Measurements from ENCODE around the gene NGEF.

NGEF gene

DNA sequence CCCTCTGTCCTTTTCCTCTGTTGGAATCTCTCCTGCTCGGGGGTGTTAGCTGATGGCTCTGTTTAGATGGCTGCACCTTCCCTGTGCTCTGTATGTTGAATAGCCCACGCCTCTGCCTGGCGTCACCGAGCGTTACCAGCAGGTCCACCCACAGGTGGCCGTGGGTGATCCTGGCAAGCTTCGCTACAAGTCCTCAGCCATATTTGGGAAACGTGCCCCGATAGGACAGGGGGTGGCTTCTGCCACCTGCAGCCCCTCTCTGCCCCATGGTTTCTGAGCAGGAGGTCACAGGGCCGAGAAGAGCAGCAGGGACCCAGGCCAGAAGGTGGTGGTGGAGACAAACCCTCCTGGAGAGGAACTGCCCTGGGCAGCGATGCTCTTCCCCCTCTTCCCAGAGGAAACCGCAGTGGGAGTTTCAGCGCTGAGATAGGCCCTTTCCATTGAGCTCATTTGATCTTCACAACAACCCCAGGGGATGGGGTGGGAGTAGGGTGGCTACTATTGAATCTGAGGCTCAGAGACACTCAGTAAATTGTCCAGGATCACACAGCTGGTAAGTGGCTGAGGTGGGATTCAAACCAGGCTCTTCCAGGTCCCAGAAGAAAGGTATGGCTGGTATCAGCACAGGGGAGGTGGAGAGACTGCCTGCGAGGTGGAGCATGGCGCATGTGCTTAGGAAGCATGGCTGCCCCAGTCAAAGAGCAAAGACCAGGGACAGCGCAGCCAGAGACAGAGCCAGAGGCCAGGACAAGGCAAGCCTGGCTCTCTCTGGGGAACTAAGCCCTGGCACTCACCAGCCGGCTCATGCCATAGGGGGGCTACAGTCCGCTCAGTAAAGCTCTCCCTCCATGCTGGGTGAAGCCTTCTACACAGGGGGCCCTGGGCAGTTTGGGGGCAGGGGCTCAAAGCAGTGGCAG lies 15.0 kb downstream of the NGEF start:
- DNase-seq: no peak

DNA sequence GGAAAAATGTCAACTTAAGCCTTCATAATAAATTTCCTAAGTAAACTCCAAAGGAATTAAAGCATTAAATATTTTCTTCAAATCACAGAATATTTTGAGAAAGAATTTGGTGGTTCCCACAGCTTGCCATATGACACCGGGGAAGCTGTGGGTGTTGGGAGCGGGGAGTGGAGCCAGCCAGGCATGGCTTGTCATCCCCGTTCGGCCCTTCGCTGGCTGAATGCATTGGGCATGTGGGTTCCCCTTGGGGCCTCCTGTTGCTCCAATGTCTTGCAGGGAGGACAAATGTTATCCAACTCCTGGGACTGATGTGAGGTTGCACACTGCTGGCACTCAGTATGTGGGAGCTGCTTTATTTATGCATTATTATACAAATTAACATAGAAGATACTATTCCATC lies 18.6 kb downstream of the NGEF start:
- no peak for DNase-seq

DNA sequence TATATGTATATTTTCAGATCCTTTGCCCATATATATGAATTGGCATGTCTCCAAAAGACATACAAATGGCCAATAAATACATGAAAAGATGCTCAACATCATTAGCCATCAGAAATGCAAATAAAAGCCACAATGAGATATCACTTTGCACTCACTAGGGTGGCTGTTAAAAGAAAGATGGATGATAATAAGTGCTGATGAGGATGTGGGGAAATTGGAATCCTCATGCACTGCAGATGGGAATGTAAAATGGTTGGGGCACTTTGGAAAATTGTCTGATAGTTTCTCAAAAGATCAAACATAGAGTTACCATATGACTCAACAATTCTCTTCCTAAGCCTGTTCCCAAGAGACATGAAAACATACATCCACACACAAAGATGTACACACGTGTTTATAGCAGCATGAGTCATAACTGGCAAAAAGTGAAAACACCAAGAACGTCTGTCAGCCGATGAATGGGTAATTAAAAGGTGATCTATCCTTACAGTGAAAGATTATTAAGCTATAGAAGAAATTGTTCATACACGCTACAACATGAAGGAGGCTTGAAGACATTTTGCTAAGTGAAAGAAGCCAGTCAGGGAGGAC lies 19.7 kb downstream of the NGEF start:
- DNase-seq: no peak

DNA sequence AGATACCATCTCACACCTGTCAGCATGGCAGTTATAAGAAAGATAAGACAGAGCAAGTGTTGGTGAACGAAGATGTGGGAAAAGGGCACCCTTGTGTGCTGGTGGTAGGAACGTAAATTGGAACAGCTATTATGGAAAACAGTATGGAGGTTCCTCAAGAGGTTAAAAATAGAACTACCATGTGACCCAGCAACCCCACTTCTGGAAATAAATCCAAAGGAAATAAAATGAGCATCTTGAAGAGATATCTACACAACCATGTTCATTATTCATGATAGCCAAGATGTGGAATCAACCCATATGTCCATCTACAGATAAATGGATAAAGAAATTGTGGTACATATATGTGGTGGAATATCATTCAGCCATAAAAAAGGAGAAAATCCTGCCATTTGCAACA lies 26.9 kb downstream of the NGEF start:
- no peak for DNase-seq

DNA sequence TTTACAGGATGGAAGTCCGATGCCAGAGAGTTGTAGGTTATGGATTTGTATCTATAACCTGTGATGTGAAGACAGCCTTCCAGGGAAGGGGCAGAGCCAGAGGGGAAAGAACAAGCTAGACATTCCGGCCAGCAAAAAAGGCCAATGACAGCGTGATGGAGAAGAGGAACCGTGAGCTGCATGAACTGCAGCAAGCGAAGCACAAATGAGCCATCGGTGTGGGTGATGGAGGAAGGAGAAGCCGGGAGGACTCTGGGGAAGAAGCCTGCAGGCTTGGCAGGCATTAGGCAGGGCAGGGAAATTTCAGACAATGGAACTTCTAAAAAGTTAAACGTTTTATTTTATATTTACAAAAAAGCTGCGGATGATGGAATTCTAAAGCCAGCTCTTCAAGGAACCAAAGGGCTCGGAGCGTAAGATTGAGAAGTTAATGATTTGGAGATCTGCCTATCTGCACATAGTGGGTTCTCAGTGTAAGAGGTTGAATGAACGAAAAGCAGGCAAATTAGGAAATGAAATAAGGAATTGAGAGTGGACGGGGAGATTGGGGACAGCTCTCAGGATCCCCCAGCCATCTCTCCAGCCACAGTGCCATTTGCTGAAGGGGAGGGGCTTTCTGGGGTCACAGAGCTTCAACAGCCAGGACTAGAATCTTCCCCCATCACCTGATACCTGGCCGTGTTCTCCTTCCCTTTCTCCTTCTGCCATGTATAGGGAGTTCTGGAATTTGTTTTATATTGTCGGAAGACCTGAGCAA lies 28.4 kb downstream of the NGEF start:
- DNase-seq: no peak

DNA sequence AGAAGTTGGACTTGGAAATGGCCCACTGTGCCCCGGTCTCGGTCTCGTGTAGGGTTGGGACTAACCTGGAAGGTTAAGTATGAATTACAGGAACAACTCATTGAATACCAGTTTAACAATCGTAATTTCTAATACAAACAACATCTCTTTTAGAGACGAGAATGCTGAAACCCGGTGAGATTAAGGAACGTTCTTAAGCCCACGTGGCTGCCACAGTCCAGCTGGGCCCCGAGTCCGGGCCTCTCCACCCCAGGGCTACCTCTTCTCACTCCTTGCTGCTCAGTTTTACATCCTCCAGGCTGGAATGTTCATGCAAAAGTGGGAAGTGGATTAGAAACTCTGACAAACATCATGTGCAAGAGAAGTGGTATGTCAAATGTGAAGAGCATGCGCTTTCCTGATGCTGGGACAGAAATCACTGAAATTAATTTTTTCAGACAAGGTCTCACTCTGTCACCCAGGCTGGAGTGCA lies 29.4 kb downstream of the NGEF start:
- DNase-seq: no peak

DNA sequence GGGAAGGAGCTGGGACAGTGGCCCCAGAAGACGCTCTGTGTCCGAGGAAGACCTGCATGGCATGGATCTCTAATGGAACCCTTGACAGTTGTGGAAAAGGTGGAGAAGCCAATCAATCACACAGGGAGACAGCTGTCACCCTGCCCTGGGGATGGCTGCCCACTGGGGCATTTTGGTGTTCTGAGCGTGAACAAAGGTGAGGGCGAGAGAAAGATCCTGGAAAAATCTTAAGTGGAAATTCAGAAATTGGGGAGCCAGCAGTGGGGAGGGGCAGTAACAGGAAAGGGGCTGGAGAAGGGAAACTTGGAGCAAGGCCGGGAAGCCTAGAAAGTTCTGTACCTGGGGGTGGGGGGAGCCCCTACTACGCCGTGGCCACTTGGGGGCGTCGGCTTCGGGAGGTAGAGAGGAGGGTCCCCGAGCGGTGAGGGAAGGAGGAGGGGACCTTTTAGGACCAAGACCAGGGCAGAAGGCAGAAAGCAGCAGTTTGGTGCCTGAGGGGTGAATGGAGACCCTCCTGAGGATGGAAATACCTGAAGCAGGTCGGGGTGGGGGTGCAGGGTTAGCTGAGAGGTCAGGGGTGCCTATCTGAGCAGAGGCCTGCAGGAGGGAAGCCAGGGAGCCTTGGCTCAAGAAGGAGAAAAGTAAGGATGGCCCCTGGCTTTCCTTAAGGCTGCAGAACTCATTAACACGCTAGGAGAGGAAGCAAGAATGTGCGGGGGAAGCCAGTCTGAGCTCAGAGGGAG lies 30.0 kb downstream of the NGEF start:
- DNase-seq: no peak

DNA sequence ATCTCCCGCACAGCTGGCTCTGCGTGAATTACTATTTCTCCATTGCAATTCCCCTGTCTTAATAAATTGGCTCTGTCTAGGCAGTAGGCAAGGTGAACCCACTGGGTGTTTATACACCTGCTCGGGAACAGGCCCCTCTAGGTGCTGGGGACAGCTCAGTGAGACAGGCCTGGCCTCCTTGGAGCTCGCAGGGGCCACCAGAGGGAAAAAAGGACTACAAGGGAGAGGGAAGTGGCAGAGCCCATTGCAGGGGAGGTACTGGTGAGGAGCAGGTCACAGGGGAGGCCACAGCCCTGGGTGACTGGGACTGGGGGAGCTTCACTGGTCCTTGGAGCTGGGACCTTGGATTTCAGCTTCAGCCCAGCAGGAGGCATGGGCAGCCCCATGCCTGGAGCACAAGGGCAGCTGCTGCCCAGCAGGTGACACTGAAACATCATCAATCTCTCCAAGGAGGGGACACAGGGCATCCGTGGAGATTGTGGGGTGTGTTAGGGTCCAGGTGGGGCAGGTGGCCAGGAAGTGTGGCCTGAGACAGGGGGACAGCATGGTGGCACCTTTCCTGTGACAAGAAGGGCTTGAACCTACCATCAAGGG lies 31.2 kb downstream of the NGEF start:
- no peak for DNase-seq

DNA sequence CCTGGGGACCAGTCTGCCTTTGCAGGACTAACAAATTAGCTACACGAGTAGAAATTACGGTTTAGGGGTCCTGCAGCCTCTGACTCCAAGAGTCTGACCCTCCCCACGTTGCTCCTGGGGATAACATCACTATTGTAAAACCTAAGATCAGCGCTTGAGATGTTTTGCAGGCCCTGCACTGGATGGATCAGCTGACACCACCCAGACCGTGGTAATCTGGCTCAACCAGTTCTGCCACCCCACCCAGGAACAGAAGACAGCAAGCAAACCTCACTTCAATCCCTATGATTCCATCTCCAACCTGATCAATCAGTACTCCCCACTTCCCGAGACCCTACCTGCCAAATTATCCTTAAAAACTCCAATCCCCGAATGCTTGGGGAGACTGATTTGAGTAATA lies 31.7 kb downstream of the NGEF start:
- DNase-seq: no peak

DNA sequence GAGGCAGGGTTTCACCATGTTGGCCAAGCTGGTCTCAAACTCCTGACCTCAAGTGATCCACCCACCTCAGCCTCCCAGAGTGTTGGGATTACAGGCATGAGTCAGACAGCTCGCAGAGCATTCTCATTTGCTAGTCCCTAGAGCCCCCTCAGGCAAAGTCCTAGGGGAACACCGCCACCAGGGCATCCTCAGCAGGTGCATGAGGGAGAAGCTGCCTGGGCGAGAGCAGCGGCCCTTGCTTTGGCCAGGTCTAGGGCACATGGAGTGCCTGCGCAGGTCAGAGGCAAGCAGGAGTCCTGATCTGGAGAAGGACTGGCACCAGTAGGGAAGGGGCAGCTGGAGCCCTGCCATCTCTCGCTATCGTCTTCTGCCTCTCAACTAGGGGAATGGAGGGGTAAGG lies 32.4 kb downstream of the NGEF start:
- no peak for DNase-seq

DNA sequence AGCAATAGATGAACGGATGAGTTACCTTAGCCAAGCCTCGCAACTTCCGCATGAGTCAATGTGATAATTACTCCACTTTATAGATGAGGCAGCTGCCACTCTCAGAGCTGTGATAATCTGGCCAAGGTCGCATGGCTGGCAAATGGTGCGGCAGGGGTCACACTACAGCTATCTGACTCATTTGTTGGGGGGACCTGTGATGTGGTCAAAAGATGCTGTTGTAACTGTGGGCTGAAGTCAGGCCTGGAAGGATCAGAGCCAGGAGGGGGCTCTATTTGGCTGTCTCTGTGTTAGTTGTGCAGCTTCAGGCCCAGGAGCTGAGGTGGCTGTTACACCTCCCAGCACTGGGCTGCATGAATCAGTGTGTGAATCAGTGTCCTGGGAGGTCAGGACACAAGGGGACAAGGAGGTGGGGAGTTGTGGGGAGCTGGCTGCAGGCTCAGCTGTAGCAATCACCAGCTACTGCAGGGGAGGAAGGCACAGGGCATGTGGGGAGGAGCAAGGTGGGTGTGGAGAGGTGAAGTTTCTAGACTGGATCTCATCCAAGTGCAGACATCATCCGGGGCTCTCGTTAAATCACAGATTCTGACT lies 33.1 kb downstream of the NGEF start:
- DNase-seq: no peak

DNA sequence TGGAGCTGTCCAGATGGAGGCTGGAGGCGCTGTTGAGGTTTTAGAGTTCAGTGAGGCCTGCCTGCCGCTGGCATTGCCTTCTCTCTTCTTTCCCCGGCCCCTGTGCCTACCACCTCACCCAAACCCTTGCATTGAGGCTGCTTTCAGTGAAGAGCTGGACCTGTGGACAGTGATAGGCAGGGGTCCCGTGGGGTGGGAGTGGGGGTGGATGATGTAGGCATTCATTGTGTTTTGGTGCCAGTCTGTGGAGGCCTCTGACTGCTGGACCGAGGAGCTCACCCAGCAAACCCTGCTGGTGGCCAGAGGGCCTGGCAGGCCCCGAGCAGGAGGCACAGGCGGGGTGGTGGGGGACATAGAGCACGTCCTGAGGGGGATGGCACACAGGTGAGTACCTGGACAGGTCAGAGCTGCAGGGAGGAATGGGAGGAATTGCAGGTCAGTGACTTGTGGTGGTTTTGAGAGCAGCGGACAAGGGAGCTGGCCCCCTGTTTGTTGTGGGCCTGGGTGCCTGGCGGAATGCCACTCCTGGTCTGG lies 35.6 kb downstream of the NGEF start:
- DNase-seq: no peak

DNA sequence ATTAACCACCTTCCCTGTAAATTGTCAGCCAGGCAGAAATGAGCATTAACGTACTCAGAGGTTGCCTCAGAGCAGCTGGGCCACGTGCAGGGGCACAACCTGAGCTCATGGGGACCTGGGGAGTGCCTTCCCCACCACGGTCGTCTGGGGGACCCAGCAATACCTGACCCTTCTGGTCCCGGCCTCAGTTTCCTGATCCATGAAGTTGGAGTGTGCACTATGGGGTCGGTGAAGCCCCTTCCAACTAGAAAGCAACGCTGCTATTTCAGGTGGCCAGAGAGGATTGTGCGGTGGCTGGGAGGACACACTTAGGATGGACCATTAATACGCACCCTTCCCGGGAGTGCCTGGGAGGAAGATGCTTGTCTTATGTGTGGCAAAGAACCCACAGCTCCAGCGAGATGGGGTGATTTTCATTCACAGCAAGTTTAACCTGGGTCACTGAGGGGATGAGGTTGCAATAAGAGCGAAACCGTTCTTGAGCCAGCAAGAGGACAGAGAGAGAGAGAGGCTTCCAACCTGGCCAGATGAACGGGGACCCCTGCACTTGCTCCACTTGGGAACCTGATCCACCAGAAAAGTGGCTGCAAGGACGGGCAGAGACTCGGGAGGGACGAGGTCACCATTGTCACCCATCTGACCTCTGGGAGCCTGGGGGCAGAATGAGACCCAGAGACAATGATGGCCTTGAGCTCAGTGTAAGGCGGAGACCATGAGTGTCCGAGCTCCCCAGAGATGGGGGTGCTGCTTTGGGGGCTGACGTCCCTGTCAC lies 36.2 kb downstream of the NGEF start:
- no peak for DNase-seq

DNA sequence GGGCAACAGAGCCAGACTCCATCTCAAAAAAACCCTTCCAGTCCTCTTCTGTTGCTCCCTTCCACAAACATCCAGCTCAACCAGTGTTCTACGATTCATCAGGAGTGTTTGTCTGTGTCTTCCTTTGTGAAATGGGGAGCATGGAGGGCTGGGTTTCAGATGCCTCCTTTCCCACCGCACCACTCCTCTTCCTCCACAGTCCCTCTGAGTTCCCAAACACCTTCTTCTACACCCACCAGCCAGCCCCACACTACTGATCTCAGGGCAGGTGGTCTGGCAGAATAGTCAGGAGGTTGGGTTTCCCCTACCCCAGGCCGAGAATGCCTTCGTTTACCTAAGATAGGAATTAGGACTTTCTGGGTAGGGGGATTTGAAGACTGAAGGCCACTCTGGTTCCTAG lies 36.9 kb downstream of the NGEF start:
- DNase-seq: no peak

DNA sequence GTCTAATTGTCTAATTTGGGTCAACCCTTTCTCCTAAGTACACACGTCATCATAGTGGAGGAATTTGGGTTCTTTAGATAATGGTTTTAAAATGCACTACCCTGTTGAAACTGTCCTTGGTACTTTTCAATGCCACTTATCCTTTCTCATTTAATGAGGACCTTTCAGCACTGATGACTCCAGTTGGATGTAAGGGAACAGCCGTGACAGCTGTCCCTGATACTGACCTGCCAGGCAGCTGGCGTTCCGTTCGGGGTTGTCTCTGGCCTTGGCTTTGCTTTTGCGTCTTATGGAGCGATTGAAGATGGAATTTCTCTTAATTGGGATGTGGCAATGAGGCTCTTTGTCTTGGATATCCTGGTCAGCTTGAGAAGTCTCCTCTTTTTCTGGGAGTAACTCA lies 38.7 kb downstream of the NGEF start:
- DNase-seq: no peak

DNA sequence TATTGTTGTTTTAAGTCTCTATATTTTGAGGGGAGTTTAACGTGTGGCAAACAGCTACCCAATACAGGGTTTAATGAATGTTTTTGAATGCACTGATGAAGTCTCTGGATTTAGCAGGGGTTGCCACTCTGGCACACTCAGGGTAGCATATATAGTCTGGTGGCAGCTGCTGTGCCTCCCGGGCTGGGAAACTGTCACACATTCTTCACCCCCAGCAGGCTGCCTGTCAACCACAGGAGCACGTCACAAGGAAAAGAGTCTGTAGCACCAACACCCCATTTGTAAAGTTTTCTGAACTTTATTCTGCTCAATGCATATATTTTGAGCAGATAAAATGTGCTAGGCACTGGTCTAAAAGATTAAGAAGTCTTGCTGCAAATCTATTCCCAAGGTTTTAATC lies 39.3 kb downstream of the NGEF start:
- DNase-seq: no peak

DNA sequence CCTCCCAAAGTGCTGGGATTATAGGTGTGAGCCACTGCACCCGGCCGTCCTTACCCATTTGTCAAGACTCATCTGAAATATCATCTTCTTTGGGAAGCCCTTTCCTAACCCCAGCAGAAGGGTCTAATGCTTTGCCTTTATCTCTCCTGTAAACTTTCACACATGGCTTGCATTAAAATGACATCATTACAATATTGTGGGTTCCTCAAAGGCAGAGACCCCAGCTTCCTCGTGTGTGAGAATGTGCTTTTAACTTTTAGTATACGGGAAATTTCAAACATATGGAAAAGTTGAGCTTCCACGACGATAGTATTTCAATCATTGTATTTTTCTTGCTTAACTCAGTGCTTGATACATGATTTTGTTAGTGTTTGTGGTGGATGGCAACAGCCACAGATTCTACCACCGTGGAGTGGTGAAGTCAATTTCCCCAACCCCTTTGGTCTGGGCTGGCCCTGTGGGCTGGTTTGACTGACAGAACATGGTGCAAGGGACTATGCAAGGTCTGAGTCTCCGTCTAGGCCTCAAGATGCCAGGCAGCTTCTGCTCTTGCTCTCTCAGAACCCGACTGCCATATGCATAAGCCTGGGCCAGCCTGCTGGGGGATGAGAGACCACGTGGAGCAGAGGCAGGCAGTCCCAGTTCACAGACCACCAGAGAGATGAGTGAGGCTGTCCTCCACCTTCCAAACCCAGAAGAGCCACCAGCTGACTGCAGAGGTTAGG lies 39.9 kb downstream of the NGEF start:
- DNase-seq: no peak

DNA sequence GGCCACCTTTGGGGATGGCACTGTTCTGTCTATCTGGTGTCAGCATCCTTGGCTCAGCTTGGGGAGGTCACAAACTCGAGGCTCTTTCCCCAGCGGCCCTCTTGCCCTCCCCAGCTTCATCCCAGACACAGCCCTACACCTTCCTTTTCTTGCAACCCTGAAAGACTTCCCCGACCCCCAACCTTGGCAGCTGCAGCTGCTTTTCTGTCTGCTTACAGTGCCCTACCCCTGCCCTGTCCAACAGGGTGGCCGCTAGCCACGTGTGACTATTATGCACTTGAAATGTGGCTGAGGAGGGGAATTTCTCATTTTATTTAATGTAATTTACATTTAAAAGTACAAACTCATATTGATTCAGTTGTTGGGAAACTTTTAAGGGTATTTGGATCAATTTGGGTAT lies 41.3 kb downstream of the NGEF start:
- no peak for DNase-seq

DNA sequence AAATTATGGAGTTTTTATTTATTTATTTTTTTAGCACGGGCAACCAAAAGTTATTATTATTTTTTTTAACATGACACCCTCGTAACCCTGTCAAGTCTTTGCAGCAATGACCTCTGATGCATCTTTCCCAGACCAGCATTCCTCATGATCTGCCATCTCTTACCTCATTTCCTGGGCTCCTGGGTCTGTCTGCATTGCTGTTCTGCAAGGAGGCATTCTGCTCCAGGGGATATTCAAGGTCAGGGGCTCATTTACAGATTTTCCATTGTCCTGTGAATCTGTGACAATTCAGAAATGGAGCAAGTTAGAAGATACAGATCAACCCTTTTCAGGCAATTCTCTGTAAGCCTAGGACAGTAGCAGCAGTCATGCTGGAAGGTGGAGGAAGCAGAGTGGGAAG lies 43.0 kb downstream of the NGEF start:
- no peak for DNase-seq

DNA sequence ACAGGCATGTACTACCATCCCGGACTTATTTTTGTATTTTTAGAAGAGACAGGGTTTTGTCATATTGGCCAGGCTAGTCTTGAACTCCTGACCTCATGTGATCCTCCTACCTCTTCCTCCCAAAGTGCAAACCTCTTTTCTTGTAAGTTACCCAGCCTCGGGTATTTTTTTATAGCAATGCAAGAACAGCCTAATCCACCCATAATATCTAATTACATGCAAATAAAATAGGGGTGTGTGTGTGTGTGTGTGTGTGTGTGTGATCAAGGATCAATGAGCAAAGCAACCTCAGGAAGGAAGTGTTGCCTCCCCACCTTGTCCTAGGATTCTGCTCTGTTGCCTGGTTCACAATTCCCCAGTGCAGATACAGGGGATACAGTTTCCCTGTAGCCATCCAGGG lies 45.6 kb downstream of the NGEF start:
- DNase-seq: no peak

DNA sequence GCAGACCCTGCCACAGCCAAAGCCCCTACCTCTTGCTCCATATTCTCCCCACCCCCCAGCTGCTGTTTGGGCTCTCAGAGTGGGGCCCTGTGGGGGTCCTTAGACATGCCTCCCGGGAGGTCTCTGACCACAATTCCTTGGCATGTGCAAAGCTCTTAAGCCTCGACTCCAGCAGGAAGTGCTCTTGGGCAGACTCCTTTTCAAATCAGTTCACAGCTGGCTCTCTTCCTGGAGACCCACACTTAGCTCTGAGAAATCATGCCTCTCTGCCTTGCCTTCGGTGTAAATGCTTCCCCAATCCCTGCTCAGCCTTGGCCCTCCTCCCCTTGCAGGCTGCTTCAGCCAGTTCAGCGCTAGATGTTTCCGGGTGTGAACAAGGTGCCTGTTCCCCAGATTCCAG lies 46.9 kb downstream of the NGEF start:
- DNase-seq: no peak
